K562 (cell line): ENCODE measurements around the gene PLEKHM3. TPM values are rescaled to one million over a fixed set of nuclear protein-coding genes. Genes with fewer than 3 reads are reported as not detected.

ENCODE experiments used
- ATAC-seq: fragments of 200-7000 bp; cut with Tn5 transposase; 3 replicates; pipeline ENCODE4 v1.9.1; 2020; ENCODE audit warnings: moderate library complexity
- BruUV-seq: library from RNA; stranded (reverse); fragments of 400-500 nt; replicated peaks from 2 replicates; lab custom pipeline; 2021; lab: Mats Ljungman, UMichigan
- CTCF ChIA-PET: fragments of 300-600 bp; formaldehyde crosslinking; extraction: SDS; loops from one replicate; lab custom pipeline; 2021; ENCODE audit warnings: low intra/inter-chr PET ratio; lab: Yijun Ruan, JAX
- POLR2A ChIA-PET: fragments of 300-600, 350-650 bp; sonication (Branson Sonifier 250); formaldehyde crosslinking; extraction: SDS; loops from one replicate; lab custom pipeline; 2021; ENCODE audit warnings: antibody characterized with exemption, inconsistent platforms; lab: Yijun Ruan, JAX
- DNase-seq, 4 experiments: peaks; one replicate each; pipeline versions ENCODE4 v3.0.0 to v3.0.0-alpha.2; 2011 to 2018; ENCODE audit warnings: low spot score in 3 of 4, mixed read lengths in 3 of 4; ENCODE audit errors: extremely low read depth in 1 of 4
- FAIRE-seq: peaks from 2 replicates; lab custom pipeline; 2011; peaks lifted over from hg19 to GRCh38; lab: Jason Lieb, UNC
- H2AFZ ChIP-seq: 2 replicates; pipeline ENCODE4 v1.6.0; 2011; ENCODE audit warnings: low read depth, low read length, control low read depth, inconsistent platforms
- H3K27ac ChIP-seq: fragments of 200-600 bp; 3 replicates; pipeline ENCODE4 v1.8.0; 2011; ENCODE audit warnings: low read depth, mild to moderate bottlenecking, control low read depth, inconsistent platforms, low read length, moderate library complexity, mixed read lengths; ENCODE audit errors: extremely low read depth
- H3K27me3 ChIP-seq, 2 experiments: fragments of 300-600 bp in 1 of 2; 2 replicates in 1 of 2; 3 replicates in 1 of 2; pipeline versions ENCODE4 v1.6.0 to v1.8.0; 2011; ENCODE audit warnings: inconsistent platforms in 2 of 2, low read length in 2 of 2, mild to moderate bottlenecking in 1 of 2, mixed read lengths in 1 of 2, moderate library complexity in 1 of 2; ENCODE audit not compliant: control insufficient read depth in 2 of 2, insufficient read depth in 2 of 2
- H3K36me3 ChIP-seq: fragments of 300-600 bp; 3 replicates; pipeline ENCODE4 v1.8.0; 2011; ENCODE audit warnings: mild to moderate bottlenecking, low read length, inconsistent platforms; ENCODE audit not compliant: control insufficient read depth, insufficient read depth
- H3K4me1 ChIP-seq, 2 experiments: fragments of 200-600 bp in 1 of 2; replicated peaks in 1 of 2; 2 replicates in 1 of 2; 3 replicates in 1 of 2; pipeline versions ENCODE4 v1.5.1 to v1.8.0; 2011; ENCODE audit warnings: inconsistent platforms in 2 of 2, low read length in 2 of 2, mild to moderate bottlenecking in 1 of 2, mixed read lengths in 1 of 2, moderate library complexity in 1 of 2; ENCODE audit not compliant: control insufficient read depth in 2 of 2, insufficient read depth in 2 of 2
- H3K4me2 ChIP-seq: 2 replicates; pipeline ENCODE4 v1.6.1; 2011; ENCODE audit warnings: low read length, control low read depth, inconsistent platforms, mixed read lengths; ENCODE audit not compliant: insufficient read depth
- H3K4me3 ChIP-seq: fragments of 200-600 bp; sonication (generic), shearing (Covaris generic); 2 replicates; pipeline ENCODE4 v1.5.1; 2016; ENCODE audit warnings: control low read depth, inconsistent platforms
- H3K79me2 ChIP-seq: fragments of 200-600 bp; 3 replicates; pipeline ENCODE4 v1.8.0; 2011; ENCODE audit warnings: low read length, inconsistent platforms; ENCODE audit not compliant: control insufficient read depth, insufficient read depth
- H3K9ac ChIP-seq, 2 experiments: 2 replicates each; pipeline versions ENCODE4 v1.6.0 to v1.6.1; 2011; ENCODE audit warnings: low read depth in 2 of 2, low read length in 2 of 2, control low read depth in 1 of 2, inconsistent platforms in 1 of 2, mild to moderate bottlenecking in 1 of 2, mixed read lengths in 1 of 2; ENCODE audit not compliant: insufficient read depth in 1 of 2
- H3K9me1 ChIP-seq: one replicate; pipeline ENCODE4 v1.6.0; 2011; ENCODE audit warnings: inconsistent platforms, mild to moderate bottlenecking, low read length, moderate library complexity; ENCODE audit not compliant: control insufficient read depth, insufficient read depth
- H3K9me3 ChIP-seq: replicated peaks from 2 replicates; pipeline ENCODE4 v1.5.1; 2011; ENCODE audit warnings: low read depth, low read length, inconsistent platforms; ENCODE audit not compliant: control insufficient read depth, insufficient read depth
- H4K20me1 ChIP-seq: replicated peaks from 2 replicates; pipeline ENCODE4 v1.6.1; 2011; ENCODE audit warnings: low read length, inconsistent platforms, mixed read lengths; ENCODE audit not compliant: control insufficient read depth, insufficient read depth
- CREB3L1 ChIP-seq: fragments of 450-650 bp; IDR thresholded peaks from 2 replicates; pipeline ENCODE4 v1.6.1; 2014; ENCODE audit warnings: low read depth, mild to moderate bottlenecking, moderate library complexity, borderline replicate concordance
- ETV1 ChIP-seq: fragments of 450-650 bp; conservative IDR thresholded peaks from 2 replicates; pipeline ENCODE4 v1.6.1; 2016; ENCODE audit warnings: missing genetic modification characterization, control low read depth, low read depth, missing compliant biosample characterization
- FOXJ2 ChIP-seq: fragments of 200-800 bp; sonication (Bioruptor generic); IDR thresholded peaks from 2 replicates; pipeline ENCODE4 v1.6.1; 2016; ENCODE audit warnings: missing genetic modification characterization, missing compliant biosample characterization
- FOXM1 ChIP-seq, 2 experiments: fragments of 450-650 bp in 1 of 2; sonication (generic) in 1 of 2; formaldehyde crosslinking in 1 of 2; IDR thresholded peaks; 2 replicates each; pipeline versions ENCODE4 v1.6.1 to v1.9.0; 2017 to 2022; ENCODE audit warnings: low read depth in 2 of 2, mild to moderate bottlenecking in 2 of 2, missing genetic modification reagents in 1 of 2, moderate library complexity in 1 of 2
- KLF16 ChIP-seq: IDR thresholded peaks from 2 replicates; pipeline ENCODE4 v1.6.1; 2016; ENCODE audit warnings: antibody characterized with exemption
- NR3C1 ChIP-seq: sonication (generic); formaldehyde crosslinking; IDR thresholded peaks from 2 replicates; pipeline ENCODE4 v1.8.1; 2022; ENCODE audit warnings: missing genetic modification reagents
- POLR2AphosphoS2 ChIP-seq: IDR thresholded peaks from 2 replicates; pipeline ENCODE4 v1.6.1; 2012; ENCODE audit warnings: low read length, improper control_type of control experiment
- PTRF ChIP-seq: fragments of 450-650 bp; IDR thresholded peaks from 2 replicates; pipeline ENCODE4 v1.6.1; 2016; ENCODE audit warnings: mild to moderate bottlenecking, missing genetic modification characterization, missing compliant biosample characterization
- ZBTB9 ChIP-seq: fragments of 450-650 bp; formaldehyde crosslinking; IDR thresholded peaks from 2 replicates; pipeline ENCODE4 v1.4.0; 2020; ENCODE audit warnings: mild to moderate bottlenecking, moderate library complexity
- ZNF217 ChIP-seq: sonication (generic); formaldehyde crosslinking; IDR thresholded peaks from 2 replicates; pipeline ENCODE4 v1.8.0; 2022; ENCODE audit warnings: mild to moderate bottlenecking, missing genetic modification reagents
- ZNF24 ChIP-seq: fragments of 450-650 bp; IDR thresholded peaks from 2 replicates; pipeline ENCODE4 v1.6.1; 2016
- WGBS: fragments of 100-300 bp; shearing (Covaris generic); methylation state at CpG from one replicate; pipeline ENCODE4 v1.1.6; 2016; ENCODE audit warnings: low coverage, mixed read lengths; ENCODE audit not compliant: insufficient coverage; ENCODE audit errors: missing lambda C conversion rate; 5-methylcytosine and 5-hydroxymethylcytosine counted together
- in situ Hi-C: fragments of 300-500 bp; cut with MboI; formaldehyde crosslinking; loops from 4 replicates; pipeline ENCODE4 v1.15.0; 2018; ENCODE audit warnings: inconsistent platforms, mixed read lengths
- intact Hi-C: fragments of 100-400 bp; cut with micrococcal nuclease; formaldehyde crosslinking; loops from 2 replicates; pipeline ENCODE4 v1.14.2; 2022
- polyA plus RNA-seq, 8 experiments: library from polyadenylated mRNA; depleted of rRNA in 4 of 8; stranded (reverse) in 5 of 8; unstranded in 3 of 8; fragments of >200 nt; fragmentation: Nextera tagmentation in 2 of 8; fragmentation: Illumina TruSeq in 1 of 8; extraction: Ambion mirVana in 2 of 8; extraction: Trizol in 1 of 8; gene quantifications; 2 replicates each; pipeline versions ENCODE4 v1.2.1 to v1.2.3, GENCODE V29; 2011 to 2014; ENCODE audit warnings: inconsistent platforms in 1 of 8, missing spikeins in 1 of 8
- total RNA-seq, 7 experiments: library from RNA; depleted of rRNA in 6 of 7; stranded (reverse); fragments of >200 nt in 6 of 7; fragmentation: Illumina TruSeq in 2 of 7; extraction: Trizol in 2 of 7; gene quantifications; 2 replicates each; pipeline versions ENCODE4 v1.2.1 to v1.2.3, GENCODE V29; 2011 to 2021; ENCODE audit warnings: low replicate concordance in 1 of 7
- TF ChIP-seq, protein P1 (sequence below): fragments of 450-650 bp; IDR thresholded peaks from 2 replicates; pipeline ENCODE4 v1.6.1; 2016
- TF ChIP-seq, protein P2 (sequence below): fragments of 250-450 bp; sonication (Bioruptor Pico); IDR thresholded peaks from 2 replicates; pipeline ENCODE4 v1.4.0; 2020

Gene PLEKHM3
- total and polyA plus RNA-seq, 9 of the 15 experiments (the other 6 are each of a cell fraction or from before 2014, with no cell fraction given): 0.24 to 1.6 (median 1.0) TPM

GRCh38 chr2:207953354-207953753, 72.0 kb downstream of the PLEKHM3 start:
- Histone ChIP-seq H3K36me3 (no peaks in the 10 kb centered on the region), H3K4me1 (no peaks in the 10 kb centered on the region), H3K9ac (no peak overlapping the region), H3K9me3 (no peaks in the 10 kb centered on the region), H3K4me2 (no peak overlapping the region), H2AFZ (no peak overlapping the region), H3K27me3 (no peaks in the 10 kb centered on the region), H3K9me1 (no peaks in the 10 kb centered on the region), H3K4me3 (no peak overlapping the region), H3K79me2 (no peaks in the 10 kb centered on the region), H3K27ac (no peak overlapping the region), H4K20me1 (no peaks in the 10 kb centered on the region)
- intact Hi-C loops (no loop called here), in situ Hi-C loops (no loop called here)
- DNase-seq (no peak), ATAC-seq (no peak), FAIRE-seq (no peak)
- CTCF ChIA-PET: no interaction called here
- BruUV-seq: no TSS peak
- POLR2A ChIA-PET: interaction anchor here (0.9 to 1.2 kb wide), 2 partner anchors 15 to 192 kb away, joined by 3 to 6 read pairs; no protein-coding TSS in a partner anchor
- 25% methylated on average over 3 of the region's 3 CpGs for WGBS
- TF ChIP-seq, protein P1, sequence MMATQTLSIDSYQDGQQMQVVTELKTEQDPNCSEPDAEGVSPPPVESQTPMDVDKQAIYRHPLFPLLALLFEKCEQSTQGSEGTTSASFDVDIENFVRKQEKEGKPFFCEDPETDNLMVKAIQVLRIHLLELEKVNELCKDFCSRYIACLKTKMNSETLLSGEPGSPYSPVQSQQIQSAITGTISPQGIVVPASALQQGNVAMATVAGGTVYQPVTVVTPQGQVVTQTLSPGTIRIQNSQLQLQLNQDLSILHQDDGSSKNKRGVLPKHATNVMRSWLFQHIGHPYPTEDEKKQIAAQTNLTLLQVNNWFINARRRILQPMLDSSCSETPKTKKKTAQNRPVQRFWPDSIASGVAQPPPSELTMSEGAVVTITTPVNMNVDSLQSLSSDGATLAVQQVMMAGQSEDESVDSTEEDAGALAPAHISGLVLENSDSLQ: no peak
- TF ChIP-seq KLF16 (no peak), FOXM1 (IDR thresholded peaks at IDR 0.05; ENCODE audit: low read depth) (no peak), FOXM1 (CRISPR knock-in tag; IDR thresholded peaks at IDR 0.05; ENCODE audit: low read depth) (no peak), PTRF (tag) (no peak), CREB3L1 (no peak), ETV1 (tag) (no peak), ZNF24 (no peak), ZBTB9 (CRISPR knock-in tag) (no peak), FOXJ2 (no peak), POLR2AphosphoS2 (no peak), ZNF217 (no peak), NR3C1 (no peak)
- TF ChIP-seq, protein P2, sequence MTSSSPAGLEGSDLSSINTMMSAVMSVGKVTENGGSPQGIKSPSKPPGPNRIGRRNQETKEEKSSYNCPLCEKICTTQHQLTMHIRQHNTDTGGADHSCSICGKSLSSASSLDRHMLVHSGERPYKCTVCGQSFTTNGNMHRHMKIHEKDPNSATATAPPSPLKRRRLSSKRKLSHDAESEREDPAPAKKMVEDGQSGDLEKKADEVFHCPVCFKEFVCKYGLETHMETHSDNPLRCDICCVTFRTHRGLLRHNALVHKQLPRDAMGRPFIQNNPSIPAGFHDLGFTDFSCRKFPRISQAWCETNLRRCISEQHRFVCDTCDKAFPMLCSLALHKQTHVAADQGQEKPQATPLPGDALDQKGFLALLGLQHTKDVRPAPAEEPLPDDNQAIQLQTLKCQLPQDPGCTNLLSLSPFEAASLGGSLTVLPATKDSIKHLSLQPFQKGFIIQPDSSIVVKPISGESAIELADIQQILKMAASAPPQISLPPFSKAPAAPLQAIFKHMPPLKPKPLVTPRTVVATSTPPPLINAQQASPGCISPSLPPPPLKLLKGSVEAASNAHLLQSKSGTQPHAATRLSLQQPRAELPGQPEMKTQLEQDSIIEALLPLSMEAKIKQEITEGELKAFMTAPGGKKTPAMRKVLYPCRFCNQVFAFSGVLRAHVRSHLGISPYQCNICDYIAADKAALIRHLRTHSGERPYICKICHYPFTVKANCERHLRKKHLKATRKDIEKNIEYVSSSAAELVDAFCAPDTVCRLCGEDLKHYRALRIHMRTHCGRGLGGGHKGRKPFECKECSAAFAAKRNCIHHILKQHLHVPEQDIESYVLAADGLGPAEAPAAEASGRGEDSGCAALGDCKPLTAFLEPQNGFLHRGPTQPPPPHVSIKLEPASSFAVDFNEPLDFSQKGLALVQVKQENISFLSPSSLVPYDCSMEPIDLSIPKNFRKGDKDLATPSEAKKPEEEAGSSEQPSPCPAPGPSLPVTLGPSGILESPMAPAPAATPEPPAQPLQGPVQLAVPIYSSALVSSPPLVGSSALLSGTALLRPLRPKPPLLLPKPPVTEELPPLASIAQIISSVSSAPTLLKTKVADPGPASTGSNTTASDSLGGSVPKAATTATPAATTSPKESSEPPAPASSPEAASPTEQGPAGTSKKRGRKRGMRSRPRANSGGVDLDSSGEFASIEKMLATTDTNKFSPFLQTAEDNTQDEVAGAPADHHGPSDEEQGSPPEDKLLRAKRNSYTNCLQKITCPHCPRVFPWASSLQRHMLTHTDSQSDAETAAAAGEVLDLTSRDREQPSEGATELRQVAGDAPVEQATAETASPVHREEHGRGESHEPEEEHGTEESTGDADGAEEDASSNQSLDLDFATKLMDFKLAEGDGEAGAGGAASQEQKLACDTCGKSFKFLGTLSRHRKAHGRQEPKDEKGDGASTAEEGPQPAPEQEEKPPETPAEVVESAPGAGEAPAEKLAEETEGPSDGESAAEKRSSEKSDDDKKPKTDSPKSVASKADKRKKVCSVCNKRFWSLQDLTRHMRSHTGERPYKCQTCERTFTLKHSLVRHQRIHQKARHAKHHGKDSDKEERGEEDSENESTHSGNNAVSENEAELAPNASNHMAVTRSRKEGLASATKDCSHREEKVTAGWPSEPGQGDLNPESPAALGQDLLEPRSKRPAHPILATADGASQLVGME (CRISPR knock-in tag): no peak
